Subcutaneous adipose tissue (tissue), 4 donors: Measurements from ENCODE around the gene TIGD2. TPM values are rescaled to one million over a fixed set of nuclear protein-coding genes. Genes with fewer than 3 reads are reported as not detected.

Experiments
- CTCF ChIP-seq: fragments of 450-650 bp; IDR thresholded peaks from one replicate; pipeline ENCODE4 v1.5.1; 2016; ENCODE audit warnings: low read depth, mild to moderate bottlenecking, control low read depth, antibody characterized with exemption, moderate library complexity
- total RNA-seq, 4 donors: library from RNA; depleted of rRNA; stranded (reverse); fragments of >200 nt; gene quantifications; one replicate each; pipeline ENCODE4 v1.1.0, GENCODE V29; 2016

TIGD2 gene
- total RNA-seq, 4 donors from 2014 or later, result 4.1 to 9.8 (median 5.2) TPM

- no peak for TF ChIP-seq CTCF
Observed at GRCh38 chr4:89136525-89136924, 25.2 kb downstream of the TIGD2 start.

GRCh38 chr4:89137231-89137630 is 25.9 kb downstream of the TIGD2 start:
- no peak for TF ChIP-seq CTCF

GRCh38 chr4:89137695-89138094 is 26.4 kb downstream of the TIGD2 start:
- no peak for TF ChIP-seq CTCF

- TF ChIP-seq CTCF, result no peak
Observed at GRCh38 chr4:89140168-89140759, 28.9 kb downstream of the TIGD2 start.

GRCh38 chr4:89142691-89143669 is 31.6 kb downstream of the TIGD2 start:
- TF ChIP-seq CTCF, result no peak

- TF ChIP-seq CTCF, result no peak
Observed at GRCh38 chr4:89146196-89146595, 34.9 kb downstream of the TIGD2 start.

- TF ChIP-seq CTCF, result no peak
Observed at GRCh38 chr4:89152972-89153371, 41.6 kb downstream of the TIGD2 start.
